IMR-90 (cell line): ENCODE data around the gene KATNIP. TPM values are rescaled to one million over a fixed set of nuclear protein-coding genes. Genes with fewer than 3 reads are reported as not detected.

ENCODE experiments used
- ATAC-seq: fragments of 200-7000 bp; cut with Tn5 transposase; 2 replicates; pipeline ENCODE4 v1.9.1; 2020; ENCODE audit warnings: low read depth, mild to moderate bottlenecking, moderate library complexity
- BruUV-seq: library from RNA; stranded (reverse); fragments of 400-500 nt; replicated peaks from 2 replicates; lab custom pipeline; 2021; lab: Mats Ljungman, UMichigan
- CTCF ChIA-PET: fragments of 300-600 bp; formaldehyde crosslinking; extraction: SDS; loops from one replicate; lab custom pipeline; 2021; ENCODE audit warnings: antibody characterized with exemption; lab: Yijun Ruan, JAX
- POLR2A ChIA-PET: fragments of 300-600 bp; sonication (Branson Sonifier 250); formaldehyde crosslinking; loops from one replicate; lab custom pipeline; 2022; ENCODE audit warnings: antibody characterized with exemption; ENCODE audit not compliant: unreplicated experiment; lab: Charles Lee
- DNase-seq: peaks from one replicate; pipeline ENCODE4 v3.0.0; 2013
- H2AFZ ChIP-seq: replicated peaks from 2 replicates; pipeline ENCODE3; 2013; ENCODE audit warnings: low read length, mild to moderate bottlenecking; ENCODE audit not compliant: poor library complexity
- H2AK5ac ChIP-seq: 2 replicates; pipeline ENCODE4 v1.6.1; 2013; ENCODE audit warnings: low read depth, low read length, inconsistent platforms
- H2AK9ac ChIP-seq: replicated peaks from 2 replicates; pipeline ENCODE3; 2013; ENCODE audit warnings: mild to moderate bottlenecking, low read depth, low read length, moderate library complexity; ENCODE audit not compliant: poor library complexity
- H2BK120ac ChIP-seq: 2 replicates; pipeline ENCODE4 v1.6.1; 2013; ENCODE audit warnings: low read depth, low read length, inconsistent platforms
- H2BK15ac ChIP-seq: 3 replicates; pipeline ENCODE4 v1.6.1; 2013; ENCODE audit warnings: low read depth, low read length, inconsistent platforms
- H2BK20ac ChIP-seq: 2 replicates; pipeline ENCODE4 v1.6.1; 2013; ENCODE audit warnings: low read depth, mild to moderate bottlenecking, inconsistent platforms, low read length, moderate library complexity
- H2BK5ac ChIP-seq: 2 replicates; pipeline ENCODE4 v1.6.1; 2013; ENCODE audit warnings: mild to moderate bottlenecking, low read depth, low read length, inconsistent platforms; ENCODE audit not compliant: poor library complexity, severe bottlenecking
- H3K14ac ChIP-seq: replicated peaks from 2 replicates; pipeline ENCODE4 v1.6.1; 2013; ENCODE audit warnings: low read depth, low read length, inconsistent platforms
- H3K18ac ChIP-seq: 2 replicates; pipeline ENCODE4 v1.6.1; 2013; ENCODE audit warnings: low read depth, low read length, control low read depth
- H3K23ac ChIP-seq: 2 replicates; pipeline ENCODE4 v1.6.1; 2013; ENCODE audit warnings: low read depth, low read length, inconsistent platforms
- H3K27ac ChIP-seq: 2 replicates; pipeline ENCODE4 v1.5.1; 2013; ENCODE audit warnings: mild to moderate bottlenecking, control low read depth, low read length; ENCODE audit not compliant: insufficient read depth
- H3K27me3 ChIP-seq: 2 replicates; pipeline ENCODE4 v1.6.1; 2013; ENCODE audit warnings: low read length; ENCODE audit not compliant: control insufficient read depth, insufficient read depth
- H3K36me3 ChIP-seq: 2 replicates; pipeline ENCODE4 v1.6.1; 2013; ENCODE audit warnings: low read length, mixed read lengths; ENCODE audit not compliant: control insufficient read depth, insufficient read depth
- H3K4ac ChIP-seq: 2 replicates; pipeline ENCODE4 v1.6.1; 2013; ENCODE audit warnings: low read depth, low read length, inconsistent platforms
- H3K4me1 ChIP-seq: 2 replicates; pipeline ENCODE4 v1.6.1; 2013; ENCODE audit warnings: low read length, mixed read lengths; ENCODE audit not compliant: control insufficient read depth, insufficient read depth
- H3K4me2 ChIP-seq: 2 replicates; pipeline ENCODE4 v1.6.1; 2013; ENCODE audit warnings: low read depth, mild to moderate bottlenecking, control low read depth, low read length, moderate library complexity
- H3K4me3 ChIP-seq: 2 replicates; pipeline ENCODE4 v1.5.1; 2013; ENCODE audit warnings: low read depth, mild to moderate bottlenecking, control low read depth, low read length, moderate library complexity; ENCODE audit not compliant: insufficient read depth
- H3K56ac ChIP-seq: 2 replicates; pipeline ENCODE4 v1.6.1; 2013; ENCODE audit warnings: low read length, inconsistent platforms; ENCODE audit not compliant: insufficient read depth; ENCODE audit errors: extremely low read depth
- H3K79me1 ChIP-seq, 2 experiments: 2 replicates each; pipeline ENCODE4 v1.6.1; 2013; ENCODE audit warnings: low read length in 2 of 2, inconsistent platforms in 1 of 2, low read depth in 1 of 2
- H3K9ac ChIP-seq: 2 replicates; pipeline ENCODE4 v1.6.1; 2013; ENCODE audit warnings: low read depth, low read length, control low read depth
- H3K9me1 ChIP-seq: 2 replicates; pipeline ENCODE4 v1.6.1; 2013; ENCODE audit warnings: low read length, inconsistent platforms; ENCODE audit not compliant: insufficient read depth
- H3K9me3 ChIP-seq: 2 replicates; pipeline ENCODE4 v1.6.1; 2013; ENCODE audit warnings: low read length; ENCODE audit not compliant: control insufficient read depth, insufficient read depth
- H4K20me1 ChIP-seq: 2 replicates; pipeline ENCODE4 v1.6.1; 2013; ENCODE audit warnings: low read length, inconsistent platforms; ENCODE audit not compliant: insufficient read depth
- H4K5ac ChIP-seq: 2 replicates; pipeline ENCODE4 v1.6.1; 2013; ENCODE audit warnings: mild to moderate bottlenecking, low read depth, low read length, control low read depth
- H4K8ac ChIP-seq, 2 experiments: 2 replicates each; pipeline ENCODE4 v1.6.1; 2013; ENCODE audit warnings: low read depth in 2 of 2, low read length in 2 of 2, control low read depth in 1 of 2, inconsistent platforms in 1 of 2
- H4K91ac ChIP-seq: 2 replicates; pipeline ENCODE4 v1.6.1; 2013; ENCODE audit warnings: low read depth, low read length, inconsistent platforms; ENCODE audit not compliant: insufficient read depth
- BHLHE40 ChIP-seq: fragments of 150-350 bp; IDR thresholded peaks from 2 replicates; pipeline ENCODE4 v1.6.1; 2016; ENCODE audit warnings: mild to moderate bottlenecking, low read depth, low read length
- CEBPB ChIP-seq: IDR thresholded peaks from 2 replicates; pipeline ENCODE4 v1.6.1; 2012; ENCODE audit warnings: low read depth, low read length, improper control_type of control experiment
- CHD1 ChIP-seq: IDR thresholded peaks from 2 replicates; pipeline ENCODE4 v1.6.1; 2012; ENCODE audit warnings: low read depth, low read length, improper control_type of control experiment
- CTCF ChIP-seq: conservative IDR thresholded peaks from 2 replicates; pipeline ENCODE4 v1.5.1; 2012; ENCODE audit warnings: mild to moderate bottlenecking, low read depth, low read length, improper control_type of control experiment
- FOS ChIP-seq: fragments of 150-350 bp; IDR thresholded peaks from 2 replicates; pipeline ENCODE4 v1.6.1; 2016; ENCODE audit warnings: low read depth, low read length
- MAFK ChIP-seq: IDR thresholded peaks from 2 replicates; pipeline ENCODE4 v1.6.1; 2012; ENCODE audit warnings: low read depth, low read length, improper control_type of control experiment
- MAZ ChIP-seq: IDR thresholded peaks from 2 replicates; pipeline ENCODE4 v1.6.1; 2012; ENCODE audit warnings: low read depth, mild to moderate bottlenecking, low read length, improper control_type of control experiment, moderate library complexity, borderline replicate concordance
- MXI1 ChIP-seq: IDR thresholded peaks from 2 replicates; pipeline ENCODE4 v1.6.1; 2012; ENCODE audit warnings: low read depth, mild to moderate bottlenecking, low read length, moderate library complexity, borderline replicate concordance
- NFE2L2 ChIP-seq: fragments of 150-350 bp; IDR thresholded peaks from 2 replicates; pipeline ENCODE4 v1.6.1; 2016; ENCODE audit warnings: low read depth, mild to moderate bottlenecking, low read length
- POLR2A ChIP-seq: IDR thresholded peaks from 2 replicates; pipeline ENCODE4 v1.6.1; 2012; ENCODE audit warnings: mild to moderate bottlenecking, low read depth, low read length
- RAD21 ChIP-seq: IDR thresholded peaks from 2 replicates; pipeline ENCODE4 v1.6.1; 2012; ENCODE audit warnings: low read length, improper control_type of control experiment
- RCOR1 ChIP-seq: IDR thresholded peaks from 2 replicates; pipeline ENCODE4 v1.6.1; 2012; ENCODE audit warnings: mild to moderate bottlenecking, low read length, improper control_type of control experiment; ENCODE audit not compliant: insufficient replicate concordance
- RFX5 ChIP-seq: IDR thresholded peaks from 2 replicates; pipeline ENCODE4 v1.8.0; 2012; ENCODE audit warnings: low read depth, mild to moderate bottlenecking, low read length, moderate library complexity
- SMC3 ChIP-seq: fragments of 150-350 bp; IDR thresholded peaks from 2 replicates; pipeline ENCODE4 v1.6.1; 2016; ENCODE audit warnings: low read depth, mild to moderate bottlenecking, antibody characterized with exemption, low read length, moderate library complexity
- USF2 ChIP-seq: fragments of 150-350 bp; IDR thresholded peaks from 2 replicates; pipeline ENCODE4 v1.6.1; 2017; ENCODE audit warnings: mild to moderate bottlenecking, antibody characterized with exemption, low read length, low read depth
- WGBS, 2 experiments: methylation state at CpG; one replicate each; pipeline versions ENCODE4 v1.1.5 to v1.1.7; 2013; ENCODE audit warnings: missing lambda C conversion rate in 2 of 2; ENCODE audit not compliant: insufficient read length in 1 of 2; ENCODE audit errors: extremely low coverage in 2 of 2; 5-methylcytosine and 5-hydroxymethylcytosine counted together
- dilution Hi-C: fragments of 300-500 bp; cut with HindIII; formaldehyde crosslinking; loops from one replicate; pipeline ENCODE4 v1.14.3; 2018; ENCODE audit warnings: low sequenced_read_pairs; ENCODE audit not compliant: unreplicated experiment
- in situ Hi-C: fragments of 300-500 bp; cut with MboI; formaldehyde crosslinking; loops from 3 replicates; pipeline ENCODE4 v1.14.3; 2019; ENCODE audit warnings: low sequenced_read_pairs, inconsistent platforms, mixed read lengths
- intact Hi-C: fragments of 100-400 bp; cut with micrococcal nuclease; formaldehyde crosslinking; loops from 2 replicates; pipeline ENCODE4 v1.10.0; 2022
- polyA plus RNA-seq, 3 experiments: library from polyadenylated mRNA; depleted of rRNA; stranded (reverse); fragments of >200 nt; gene quantifications; 2 replicates each; pipeline ENCODE4 v1.2.3, GENCODE V29; 2012; ENCODE audit warnings: low replicate concordance in 1 of 3
- total RNA-seq: library from RNA; depleted of rRNA; stranded (reverse); fragments of >200 nt; gene quantifications from 2 replicates; pipeline ENCODE4 v1.2.3, GENCODE V29; 2012
- TF ChIP-seq, protein P1 (sequence below): fragments of 150-350 bp; IDR thresholded peaks from 2 replicates; pipeline ENCODE4 v1.6.1; 2016; ENCODE audit warnings: low read depth, mild to moderate bottlenecking, low read length, moderate library complexity, borderline replicate concordance

The KATNIP gene
- total and polyA plus RNA-seq, 2 of the 4 experiments (the other 2 are of a cell fraction) = 16.7 to 18.6 TPM

GRCh38 chr16:27597361-27597760 lies 47.4 kb downstream of the KATNIP start:
- Histone ChIP-seq H4K8ac (no peak overlapping the region), H3K9me3 (no peaks in the 10 kb centered on the region), H2BK120ac (no peak overlapping the region), H3K56ac (no peak overlapping the region), H3K23ac (no peak overlapping the region), H3K4me3 (no peak overlapping the region), H3K9ac (no peak overlapping the region), H3K4ac (no peak overlapping the region), H2AFZ (no peak overlapping the region), H3K14ac (no peak overlapping the region), H3K4me1 (peaks cover 5% of the 10 kb centered on the region; the same call in 1 of the 2 replicates), H3K27me3 (no peaks in the 10 kb centered on the region), H3K36me3 (peaks cover 6% of the 10 kb centered on the region), H3K27ac (no peak overlapping the region), H4K91ac (no peak overlapping the region), H3K9me1 (peaks cover 11% of the 10 kb centered on the region; the same call in 1 of the 2 replicates), H4K5ac (no peak overlapping the region), H3K79me1 (no peaks in the 10 kb centered on the region; a peak in 1 of 4 replicates), H3K4me2 (no peak overlapping the region), H3K18ac (no peak overlapping the region), H2BK20ac (no peak overlapping the region), H2BK15ac (no peak overlapping the region), H4K20me1 (no peaks in the 10 kb centered on the region), H2AK5ac (no peak overlapping the region), H2AK9ac (no peak overlapping the region), H2BK5ac (no peak overlapping the region)
- intact Hi-C loops (no loop called here), dilution Hi-C loops (no loop called here), in situ Hi-C loops (no loop called here)
- CTCF ChIA-PET = no interaction called here
- POLR2A ChIA-PET = no interaction called here
- WGBS, 2 experiments = 100% methylated on average over 1 of the region's 3 CpGs; no CpG with 5 or more reads in 1 of the 2 experiments
- DNase-seq = no peak
- BruUV-seq = no TSS peak
- no peak for ATAC-seq
- TF ChIP-seq SMC3 (no peak), RAD21 (no peak), MXI1 (no peak), FOS (no peak), BHLHE40 (no peak), CHD1 (no peak), RFX5 (no peak), CTCF (no peak), NFE2L2 (no peak), RCOR1 (no peak), CEBPB (no peak), MAZ (no peak), MAFK (no peak), POLR2A (no peak), USF2 (no peak)
- TF ChIP-seq, protein P1, sequence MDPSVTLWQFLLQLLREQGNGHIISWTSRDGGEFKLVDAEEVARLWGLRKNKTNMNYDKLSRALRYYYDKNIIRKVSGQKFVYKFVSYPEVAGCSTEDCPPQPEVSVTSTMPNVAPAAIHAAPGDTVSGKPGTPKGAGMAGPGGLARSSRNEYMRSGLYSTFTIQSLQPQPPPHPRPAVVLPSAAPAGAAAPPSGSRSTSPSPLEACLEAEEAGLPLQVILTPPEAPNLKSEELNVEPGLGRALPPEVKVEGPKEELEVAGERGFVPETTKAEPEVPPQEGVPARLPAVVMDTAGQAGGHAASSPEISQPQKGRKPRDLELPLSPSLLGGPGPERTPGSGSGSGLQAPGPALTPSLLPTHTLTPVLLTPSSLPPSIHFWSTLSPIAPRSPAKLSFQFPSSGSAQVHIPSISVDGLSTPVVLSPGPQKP = no peak
